NT2/D1 (cell line): ENCODE data around the gene MFNG.

ENCODE experiments used
- SUZ12 ChIP-seq: IDR thresholded peaks from 2 replicates; pipeline ENCODE4 v1.6.1; 2011; ENCODE audit not compliant: insufficient read length, insufficient read depth; ENCODE audit errors: extremely low read depth
- YY1 ChIP-seq: IDR thresholded peaks from 2 replicates; pipeline ENCODE4 v1.6.1; 2011; ENCODE audit not compliant: insufficient read length, insufficient read depth
- ZNF274 ChIP-seq: IDR thresholded peaks from 2 replicates; pipeline ENCODE4 v1.6.1; 2011; ENCODE audit warnings: mild to moderate bottlenecking, low read depth, low read length

- no peak for TF ChIP-seq ZNF274
- no peak for TF ChIP-seq YY1
- TF ChIP-seq SUZ12: no peak
Measured at GRCh38 chr22:37482244-37482643, 3.9 kb downstream of the MFNG start.
